H9 (cell line): ENCODE data around the gene RELA. TPM values are rescaled to one million over a fixed set of nuclear protein-coding genes. Genes with fewer than 3 reads are reported as not detected.
A peak's percentile ranks its signal among the peaks of the same experiment; 100 is the strongest.
"Not testable (repeated sequence)": the region's sequence is repeated elsewhere in the genome, so short reads cannot be mapped to it uniquely, and the experiment has no call there.

Experiments used
- DNase-seq: peaks from one replicate; pipeline ENCODE4 v3.0.0-alpha.2; 2017
- H2AFZ ChIP-seq: one replicate; pipeline ENCODE4 v1.6.1; 2013; ENCODE audit warnings: mild to moderate bottlenecking, low read length, control low read depth, moderate library complexity
- H2AK5ac ChIP-seq: 2 replicates; pipeline ENCODE4 v1.6.1; 2013; ENCODE audit warnings: low read length, control low read depth, mixed read lengths; ENCODE audit not compliant: insufficient read length
- H2BK120ac ChIP-seq: one replicate; pipeline ENCODE4 v1.6.1; 2013; ENCODE audit warnings: low read depth, mild to moderate bottlenecking, low read length, control low read depth, inconsistent platforms; ENCODE audit not compliant: poor library complexity, severe bottlenecking
- H2BK12ac ChIP-seq: 2 replicates; pipeline ENCODE4 v1.6.1; 2013; ENCODE audit warnings: low read length, control low read depth, mixed read lengths, low read depth; ENCODE audit not compliant: insufficient read length
- H2BK15ac ChIP-seq: 2 replicates; pipeline ENCODE4 v1.6.1; 2013; ENCODE audit warnings: low read depth, low read length, control low read depth
- H2BK20ac ChIP-seq: one replicate; pipeline ENCODE4 v1.6.1; 2013; ENCODE audit warnings: low read depth, mild to moderate bottlenecking, low read length, control low read depth, inconsistent platforms; ENCODE audit not compliant: poor library complexity, severe bottlenecking
- H2BK5ac ChIP-seq: 2 replicates; pipeline ENCODE4 v1.6.1; 2013; ENCODE audit warnings: low read length, control low read depth, mixed read lengths; ENCODE audit not compliant: insufficient read length
- H3K14ac ChIP-seq: 2 replicates; pipeline ENCODE4 v1.6.1; 2013; ENCODE audit warnings: low read length, control low read depth; ENCODE audit not compliant: insufficient read depth
- H3K18ac ChIP-seq: 2 replicates; pipeline ENCODE4 v1.6.1; 2013; ENCODE audit warnings: low read depth, mild to moderate bottlenecking, mixed read lengths, low read length, control low read depth; ENCODE audit not compliant: insufficient read length
- H3K23ac ChIP-seq: 2 replicates; pipeline ENCODE4 v1.6.1; 2013; ENCODE audit warnings: low read length, control low read depth, mixed read lengths, low read depth; ENCODE audit not compliant: insufficient read length
- H3K23me2 ChIP-seq: 2 replicates; pipeline ENCODE4 v1.6.1; 2013; ENCODE audit warnings: low read depth, mild to moderate bottlenecking, mixed read lengths, low read length, control low read depth; ENCODE audit not compliant: insufficient read length, poor library complexity, severe bottlenecking
- H3K27ac ChIP-seq: 2 replicates; pipeline ENCODE4 v1.5.1; 2013; ENCODE audit warnings: low read length, control low read depth, mixed read lengths, low read depth; ENCODE audit not compliant: insufficient read length
- H3K27me3 ChIP-seq: 2 replicates; pipeline ENCODE4 v1.6.1; 2013; ENCODE audit warnings: low read length, control low read depth, inconsistent platforms; ENCODE audit not compliant: insufficient read depth
- H3K4ac ChIP-seq: 2 replicates; pipeline ENCODE4 v1.6.1; 2013; ENCODE audit warnings: low read depth, mild to moderate bottlenecking, control low read depth, inconsistent platforms, low read length, moderate library complexity
- H3K4me1 ChIP-seq: 2 replicates; pipeline ENCODE4 v1.6.1; 2013; ENCODE audit warnings: low read length, control low read depth, inconsistent platforms; ENCODE audit not compliant: insufficient read depth
- H3K4me2 ChIP-seq: 2 replicates; pipeline ENCODE4 v1.6.1; 2013; ENCODE audit warnings: low read length, control low read depth, mixed read lengths; ENCODE audit not compliant: insufficient read length, insufficient read depth
- H3K56ac ChIP-seq: 2 replicates; pipeline ENCODE4 v1.6.1; 2013; ENCODE audit warnings: low read depth, mild to moderate bottlenecking, mixed read lengths, low read length, control low read depth; ENCODE audit not compliant: insufficient read length
- H3K79me1 ChIP-seq: 2 replicates; pipeline ENCODE4 v1.6.1; 2013; ENCODE audit warnings: low read depth, mild to moderate bottlenecking, moderate library complexity, low read length, control low read depth, inconsistent platforms; ENCODE audit not compliant: insufficient read depth, poor library complexity, severe bottlenecking
- H3K79me2 ChIP-seq: 2 replicates; pipeline ENCODE4 v1.6.1; 2013; ENCODE audit warnings: low read length, control low read depth, inconsistent platforms; ENCODE audit not compliant: insufficient read depth
- H3K9ac ChIP-seq: 2 replicates; pipeline ENCODE4 v1.6.1; 2013; ENCODE audit warnings: low read length, control low read depth, mixed read lengths; ENCODE audit not compliant: insufficient read length; ENCODE audit errors: extremely low read depth
- H3K9me3 ChIP-seq: one replicate; pipeline ENCODE4 v1.6.1; 2013; ENCODE audit warnings: low read depth, low read length, inconsistent platforms; ENCODE audit not compliant: control insufficient read depth
- H3T11ph ChIP-seq: one replicate; pipeline ENCODE4 v1.6.1; 2013; ENCODE audit warnings: mild to moderate bottlenecking, low read length, control low read depth, inconsistent platforms
- H4K20me1 ChIP-seq: one replicate; pipeline ENCODE4 v1.6.1; 2013; ENCODE audit not compliant: control insufficient read depth, insufficient read length, insufficient read depth
- H4K5ac ChIP-seq: 2 replicates; pipeline ENCODE4 v1.6.1; 2013; ENCODE audit warnings: low read depth, mild to moderate bottlenecking, mixed read lengths, low read length, control low read depth; ENCODE audit not compliant: insufficient read length
- H4K8ac ChIP-seq: replicated peaks from 2 replicates; pipeline ENCODE4 v1.6.1; 2013; ENCODE audit warnings: low read length, control low read depth, mixed read lengths, low read depth; ENCODE audit not compliant: insufficient read length
- H4K91ac ChIP-seq: 2 replicates; pipeline ENCODE4 v1.6.1; 2013; ENCODE audit warnings: low read depth, mild to moderate bottlenecking, moderate library complexity, mixed read lengths, low read length, control low read depth; ENCODE audit not compliant: insufficient read length
- H3K27ac Mint-ChIP-seq, 3 experiments: 2 replicates in 2 of 3; 3 replicates in 1 of 3; pipeline ENCODE4 v1.8.0; 2020 to 2021; ENCODE audit warnings: mixed read lengths in 3 of 3, mild to moderate bottlenecking in 1 of 3, moderate library complexity in 1 of 3
- H3K27me3 Mint-ChIP-seq: 2 replicates; pipeline ENCODE4 v1.8.0; 2021; ENCODE audit warnings: low read depth, mild to moderate bottlenecking, moderate library complexity, mixed read lengths
- H3K36me3 Mint-ChIP-seq, 3 experiments: 2 replicates in 2 of 3; 3 replicates in 1 of 3; pipeline ENCODE4 v1.8.0; 2020 to 2021; ENCODE audit warnings: low read depth in 3 of 3, mixed read lengths in 3 of 3; ENCODE audit not compliant: insufficient read depth in 1 of 3
- H3K4me1 Mint-ChIP-seq, 2 experiments: 2 replicates each; pipeline ENCODE4 v1.8.0; 2020; ENCODE audit warnings: mixed read lengths in 2 of 2
- H3K4me3 Mint-ChIP-seq, 2 experiments: 2 replicates in 1 of 2; 3 replicates in 1 of 2; pipeline ENCODE4 v1.8.0; 2020 to 2021; ENCODE audit warnings: mild to moderate bottlenecking in 2 of 2, mixed read lengths in 2 of 2, moderate library complexity in 1 of 2
- H3K9me3 Mint-ChIP-seq, 2 experiments: 2 replicates in 1 of 2; 3 replicates in 1 of 2; pipeline ENCODE4 v1.8.0; 2020; ENCODE audit warnings: mild to moderate bottlenecking in 2 of 2, mixed read lengths in 2 of 2, moderate library complexity in 1 of 2
- CTCF ChIP-seq: fragments of 200-600 bp; sonication (generic); conservative IDR thresholded peaks from 3 replicates; pipeline ENCODE4 v1.8.0; 2021; ENCODE audit warnings: antibody characterized with exemption, mild to moderate bottlenecking
- WGBS: extraction: QIAGEN DNeasy Blood & Tissue Kit; methylation state at CpG from one replicate; pipeline ENCODE4 v1.1.7; 2013; ENCODE audit warnings: missing lambda C conversion rate, low lambda C conversion rate, mixed read lengths; ENCODE audit not compliant: insufficient read length; ENCODE audit errors: extremely low coverage; 5-methylcytosine and 5-hydroxymethylcytosine counted together
- total RNA-seq: library from RNA; stranded (reverse); gene quantifications from 2 replicates; pipeline ENCODE4 v1.2.1, GENCODE V29; 2021

RELA gene
- total RNA-seq, 1 experiment from 2014 or later, result 48.8 TPM

DNA sequence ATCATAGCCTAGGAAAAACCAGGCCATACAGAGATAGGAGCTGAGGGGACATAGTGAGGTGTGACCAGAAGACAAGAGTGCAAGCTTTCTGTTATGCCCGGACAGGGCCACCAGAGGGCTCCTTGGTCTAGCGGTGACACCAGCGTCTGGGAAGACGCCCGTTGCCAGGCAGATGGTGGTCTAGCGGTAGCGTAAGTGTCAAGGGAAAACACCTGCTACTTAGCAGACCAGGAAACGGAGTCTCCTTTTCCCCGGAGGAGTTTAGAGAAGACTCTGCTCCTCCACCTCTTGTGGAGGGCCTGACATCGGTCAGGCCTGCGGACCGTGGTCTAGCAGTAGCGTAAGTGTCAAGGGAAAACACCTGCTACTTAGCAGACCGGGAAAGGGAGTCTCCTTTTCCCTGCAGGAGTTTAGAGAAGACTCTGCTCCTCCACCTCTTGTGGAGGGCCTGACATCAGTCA, 43.6 kb upstream of the RELA start:
- not testable (repeated sequence) for H3K9ac ChIP-seq, H2AFZ ChIP-seq, H3K14ac ChIP-seq, H3K18ac ChIP-seq, H3K27me3 ChIP-seq, H3K79me1 ChIP-seq, H4K5ac ChIP-seq, H2BK12ac ChIP-seq, H3K4me3 Mint-ChIP-seq, H2AK5ac ChIP-seq, H3K4me2 ChIP-seq, H4K20me1 ChIP-seq, H3K4me1 Mint-ChIP-seq, H3K27ac Mint-ChIP-seq, H3K23me2 ChIP-seq, H3T11ph ChIP-seq, H3K4ac ChIP-seq, H2BK120ac ChIP-seq, H3K36me3 Mint-ChIP-seq, H2BK15ac ChIP-seq, H3K79me2 ChIP-seq, H2BK20ac ChIP-seq, H2BK5ac ChIP-seq, H3K56ac ChIP-seq, H3K27ac ChIP-seq, H3K4me1 ChIP-seq, H3K23ac ChIP-seq, H3K9me3 ChIP-seq, H4K8ac ChIP-seq, H4K91ac ChIP-seq
- Mint-ChIP-seq H3K9me3 (peaks cover 8 to 10% of the 10 kb centered on the region in 2 experiments; a peak in 4 of 5 replicates), H3K27me3 (peaks cover 13% of the 10 kb centered on the region)
- no CpG with 5 or more reads among the region's 14 CpGs for WGBS
- peak; percentile 79 for TF ChIP-seq CTCF
- peak; percentile 62 for DNase-seq
